DMS53 treated with DMSO at 0.1 percent for 48 hours (cell line): ENCODE measurements around the gene C1R.

Experiments used
- DNase-seq: peaks from one replicate; lab custom pipeline; 2025; ENCODE audit not compliant: unreplicated experiment; lab: John Stamatoyannopoulos, UW

C1R gene

DNA sequence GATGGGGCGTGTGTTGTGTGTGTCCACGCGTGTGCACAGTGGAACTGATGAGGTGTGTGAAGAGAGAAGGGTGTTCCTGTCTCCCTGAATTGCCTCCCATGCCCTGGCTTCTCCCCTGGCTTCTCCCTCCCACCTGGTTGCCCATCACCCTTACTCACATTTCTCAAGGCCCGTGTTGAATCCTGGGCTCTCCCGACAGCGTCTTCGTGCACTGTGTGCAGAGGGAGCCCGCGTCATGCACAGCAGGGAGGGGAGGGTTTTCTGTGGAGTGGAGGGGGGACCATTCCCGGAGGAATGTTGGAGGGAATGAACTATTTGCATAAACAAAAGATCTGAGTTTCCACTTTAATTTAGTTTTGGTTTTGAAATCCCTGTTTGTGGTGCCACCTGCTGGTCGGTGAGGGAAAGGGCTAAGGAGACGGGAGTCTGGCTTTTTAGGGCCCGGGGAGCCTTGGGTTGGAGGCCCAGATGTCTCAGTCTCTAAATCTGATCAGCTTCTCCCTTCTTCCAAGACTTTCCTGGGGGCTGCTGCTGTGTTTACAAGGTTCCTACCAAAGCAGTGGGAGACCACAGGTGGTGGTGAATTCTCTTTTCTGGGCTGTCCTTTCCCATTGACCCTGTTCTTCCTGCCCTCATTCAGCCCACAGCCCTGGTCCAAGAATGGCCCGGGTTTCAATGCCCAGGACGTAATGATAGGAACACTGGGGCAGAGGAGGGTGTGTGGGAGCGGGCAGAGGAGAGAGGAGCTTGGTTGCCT lies at the start of gene C1R:
Gene C1R, minus strand, starts transcription at position 217 of the 757 bp plus-strand sequence. Its CDS starts 57 bp downstream, at position 160.
- DNase-seq = peak; percentile 69

DNA sequence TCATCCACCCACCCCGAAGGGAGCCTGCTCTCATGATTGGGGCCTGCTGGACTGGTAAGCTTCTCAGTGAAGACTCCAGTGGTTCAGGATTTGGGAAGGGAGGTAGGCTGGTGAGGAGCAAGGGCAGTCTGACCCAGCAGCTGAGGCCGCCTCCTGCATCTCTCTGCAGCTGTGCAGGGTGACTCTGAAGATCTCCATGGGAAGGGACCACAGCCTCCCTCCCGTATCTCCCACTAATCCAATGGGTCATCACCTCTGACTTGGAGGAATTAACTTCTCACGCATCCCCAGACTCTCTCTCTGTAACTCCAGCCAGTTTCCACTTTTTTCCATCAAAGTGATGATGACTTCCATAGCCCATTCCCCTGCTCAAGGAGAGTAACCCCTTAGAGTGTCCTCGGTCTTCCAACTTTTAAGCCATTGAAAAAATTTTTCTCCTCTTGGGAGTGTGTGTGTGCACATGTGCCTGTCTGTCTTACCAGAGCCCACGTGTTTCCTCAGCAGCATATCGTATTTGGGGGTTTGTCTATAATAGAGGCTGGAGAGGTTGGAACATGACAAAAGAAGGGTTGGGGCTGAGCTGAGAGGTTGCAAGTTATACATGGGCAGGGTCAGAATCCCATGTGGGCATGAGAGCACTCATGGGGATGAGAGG lies 49.2 kb upstream of the C1R start:
- no peak for DNase-seq

DNA sequence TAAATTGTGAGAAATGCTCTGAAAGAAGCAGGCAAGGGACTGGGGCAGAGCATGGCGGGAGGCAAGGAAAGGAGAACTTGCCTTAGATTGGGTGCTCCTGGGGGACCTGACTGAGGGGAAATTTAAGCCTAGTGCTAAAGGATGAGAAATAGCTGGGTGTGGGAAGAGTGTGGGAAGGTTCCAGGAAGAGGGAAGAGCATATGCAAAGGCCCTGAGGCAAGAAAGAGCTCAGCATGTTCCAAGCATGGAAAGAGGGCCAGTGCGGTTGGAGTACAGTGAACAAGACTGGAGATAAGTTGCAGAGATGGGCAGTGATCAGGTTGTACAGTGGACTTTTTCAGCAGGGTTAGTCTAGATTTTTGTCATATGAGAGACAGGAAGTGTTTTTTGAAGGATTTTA lies 47.0 kb upstream of the C1R start:
- no peak for DNase-seq

- DNase-seq = no peak
Measured at GRCh38 chr12:7137908-7138307, 45.7 kb upstream of the C1R start.

DNA sequence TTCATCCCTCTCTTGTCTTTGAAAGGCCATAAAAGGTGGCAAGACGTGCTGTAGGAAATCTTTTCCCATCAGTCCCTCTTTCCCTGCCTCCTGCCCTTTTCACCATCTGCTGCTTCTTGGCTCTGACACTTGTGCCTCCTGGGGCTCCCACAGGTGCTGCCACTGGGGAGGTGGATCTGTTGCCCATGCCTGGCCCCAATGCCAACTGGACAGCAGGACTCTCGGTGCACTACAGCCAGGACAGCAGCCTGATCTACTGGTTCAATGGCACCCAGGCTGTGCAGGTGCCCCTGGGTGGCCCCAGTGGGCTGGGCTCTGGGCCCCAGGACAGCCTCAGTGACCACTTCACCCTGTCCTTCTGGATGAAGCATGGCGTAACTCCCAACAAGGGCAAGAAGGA lies 44.4 kb upstream of the C1R start:
- no peak for DNase-seq

GRCh38 chr12:7136071-7136470 lies 43.8 kb upstream of the C1R start:
- no peak for DNase-seq

- no peak for DNase-seq
Measured at GRCh38 chr12:7134396-7135166, 42.3 kb upstream of the C1R start.

GRCh38 chr12:7131502-7131866 lies 39.2 kb upstream of the C1R start:
- DNase-seq = no peak

- DNase-seq = peak; percentile 67
Measured at GRCh38 chr12:7130701-7131501, 38.7 kb upstream of the C1R start.

DNA sequence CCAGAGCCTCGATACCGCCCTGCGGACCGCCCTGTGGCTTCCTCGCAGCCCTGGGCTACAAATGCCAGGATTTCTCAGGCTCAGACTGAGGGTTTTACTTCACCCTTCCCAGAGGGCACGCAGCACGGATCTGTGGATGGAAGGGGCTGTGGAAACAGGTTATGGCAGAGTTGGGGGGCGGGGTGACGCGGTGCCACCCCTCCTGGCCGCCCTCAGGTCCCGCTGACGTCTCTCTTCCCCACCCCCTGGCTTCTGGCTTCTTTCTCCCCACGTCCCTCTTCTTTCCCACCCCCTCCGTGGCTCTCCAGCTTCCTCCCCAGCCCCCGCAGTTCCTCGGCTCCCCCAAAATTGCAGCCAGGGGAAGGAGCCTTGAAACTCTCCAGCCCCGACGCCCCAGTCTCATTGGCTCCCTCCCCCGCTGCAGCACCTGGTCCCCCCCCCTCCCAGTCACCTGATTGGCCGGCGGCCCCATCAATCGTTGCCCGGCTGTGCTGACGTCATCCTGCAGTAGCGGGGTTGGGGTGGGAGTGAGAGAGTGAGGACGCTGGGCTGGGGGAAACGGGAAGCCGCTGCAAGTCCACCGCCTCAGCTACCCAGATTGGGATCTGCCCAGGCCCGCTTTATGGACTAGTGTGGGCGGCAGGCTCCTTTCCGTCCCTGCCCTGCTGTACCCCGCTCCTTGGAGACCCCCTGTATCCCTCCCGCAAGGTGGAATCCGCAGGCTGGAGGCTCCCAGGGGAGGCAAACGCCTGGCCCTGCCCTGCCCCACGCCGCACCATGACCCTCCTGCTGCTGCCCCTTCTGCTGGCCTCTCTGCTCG lies 37.8 kb upstream of the C1R start, which contains the start of gene CLSTN3:
Gene CLSTN3, plus strand, starts transcription at position 500 of the 820 bp plus-strand sequence. Its CDS starts 278 bp downstream, at position 778.
- peak; percentile 88 for DNase-seq

- DNase-seq = no peak
Measured at GRCh38 chr12:7129287-7129871, 37.1 kb upstream of the C1R start.

- no peak for DNase-seq
Measured at GRCh38 chr12:7128681-7129286, 36.5 kb upstream of the C1R start, which contains the start of gene RBP5. RBP5 (minus strand) TSS chr12:7128889; CDS start chr12:7128775, 114 bp downstream.

DNA sequence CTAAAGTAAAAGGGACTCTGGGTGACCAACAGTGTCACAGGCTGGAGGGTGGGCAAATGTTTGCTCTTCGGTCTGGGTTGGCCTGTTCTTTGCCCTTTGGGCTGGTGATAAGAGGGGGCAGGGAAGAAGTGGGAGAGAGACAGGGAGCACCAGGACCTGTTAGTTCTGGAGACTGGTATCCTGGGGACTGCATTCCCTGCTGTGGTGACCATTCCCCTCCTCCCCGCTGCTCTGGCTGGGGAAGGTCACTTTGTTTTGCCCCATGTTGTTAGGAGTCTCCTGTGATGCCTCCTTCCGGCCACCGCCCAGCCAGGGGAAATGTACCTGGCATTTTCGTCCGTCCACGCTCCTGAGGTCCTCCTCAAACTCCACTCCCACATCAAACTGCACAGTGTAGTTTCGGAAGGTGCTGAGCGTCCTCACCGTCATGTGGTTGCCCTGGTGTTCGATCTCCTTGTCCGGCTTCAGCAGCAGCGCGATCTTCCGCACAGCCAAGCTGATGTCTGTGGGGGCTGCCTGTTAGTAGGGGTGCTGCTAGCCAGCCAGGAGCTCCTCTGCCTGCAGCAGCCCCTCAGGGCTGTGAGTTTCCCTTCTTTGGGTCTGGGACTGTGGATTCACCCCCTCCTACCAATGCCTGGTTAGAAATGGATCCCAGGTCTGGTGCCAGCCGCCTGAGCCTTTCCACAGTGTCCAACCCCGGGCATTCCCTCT lies 35.8 kb upstream of the C1R start:
- no peak for DNase-seq

GRCh38 chr12:7125632-7126227 lies 33.5 kb upstream of the C1R start:
- no peak for DNase-seq

GRCh38 chr12:7123806-7124522 lies 31.7 kb upstream of the C1R start:
- DNase-seq = no peak

GRCh38 chr12:7122811-7123769 lies 30.8 kb upstream of the C1R start:
- DNase-seq = no peak
